ENCODE measurements around the gene TAS2R60. TPM values are rescaled to one million over a fixed set of nuclear protein-coding genes. Genes with fewer than 3 reads are reported as not detected.
"Not testable (repeated sequence)": the region's sequence is repeated elsewhere in the genome, so short reads cannot be mapped to it uniquely, and the experiment has no call there.

Gene TAS2R60
- total RNA-seq, result not detected

DNA sequence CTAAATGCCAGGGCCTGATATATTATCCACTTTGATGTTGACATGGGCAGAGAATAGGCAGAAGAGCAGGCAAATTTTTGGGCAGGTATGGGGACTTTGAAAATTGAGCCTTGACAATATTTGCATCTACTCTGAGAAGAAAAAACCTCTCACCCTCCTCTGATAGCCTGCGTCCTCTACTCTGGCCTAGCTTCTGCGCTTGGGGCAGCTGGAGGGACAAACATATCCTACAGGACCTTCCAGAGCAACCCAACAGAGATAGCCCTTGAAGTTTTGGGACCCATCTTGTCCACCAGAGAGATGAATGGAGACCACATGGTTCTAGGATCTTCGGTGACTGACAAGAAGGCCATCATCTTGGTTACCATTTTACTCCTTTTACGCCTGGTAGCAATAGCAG, at the start of gene TAS2R60:
TSS of gene TAS2R60 (plus strand) at position 301 of the 400 bp plus-strand sequence. CDS start at position 301, 0 bp downstream.
- H3K4me3 Mint-ChIP-seq, result no peak within 1 kb of the TSS
- peaks cover 5% of the 10 kb centered on the region for H3K4me1 Mint-ChIP-seq
- no peaks in the 10 kb centered on the region for H3K9me3 Mint-ChIP-seq
- no peak within 1 kb of the TSS for H3K27ac Mint-ChIP-seq
- no peaks in the 10 kb centered on the region for H3K27me3 Mint-ChIP-seq
- DNase-seq, result no peak
- H3K36me3 Mint-ChIP-seq, result peaks cover 3% of the 10 kb centered on the region

- H3K4me1 Mint-ChIP-seq, result peaks cover 15% of the 10 kb centered on the region
- peak overlapping the region; percentile 48 for H3K27ac Mint-ChIP-seq
- no peaks in the 10 kb centered on the region for H3K27me3 Mint-ChIP-seq
- H3K36me3 Mint-ChIP-seq, result peaks cover 10% of the 10 kb centered on the region
- no peak overlapping the region for H3K4me3 Mint-ChIP-seq
- H3K9me3 Mint-ChIP-seq, result no peaks in the 10 kb centered on the region
- DNase-seq, result no peak
Observed at GRCh38 chr7:143394068-143394467, 49.2 kb upstream of the TAS2R60 start.

GRCh38 chr7:143394777-143395176, 48.5 kb upstream of the TAS2R60 start:
- peaks cover 10% of the 10 kb centered on the region for H3K4me1 Mint-ChIP-seq
- H3K27ac Mint-ChIP-seq, result no peak overlapping the region
- peaks cover 6% of the 10 kb centered on the region for H3K36me3 Mint-ChIP-seq

GRCh38 chr7:143395187-143396149, 47.8 kb upstream of the TAS2R60 start:
- H3K9me3 Mint-ChIP-seq, result no peaks in the 10 kb centered on the region
- H3K4me3 Mint-ChIP-seq, result no peak overlapping the region

More at GRCh38 chr7:143394777-143395176, 48.5 kb upstream of the TAS2R60 start:
- Mint-ChIP-seq H3K27me3 (no peaks in the 10 kb centered on the region), H3K9me3 (no peaks in the 10 kb centered on the region), H3K4me3 (no peak overlapping the region)
- no peak for DNase-seq

DNA sequence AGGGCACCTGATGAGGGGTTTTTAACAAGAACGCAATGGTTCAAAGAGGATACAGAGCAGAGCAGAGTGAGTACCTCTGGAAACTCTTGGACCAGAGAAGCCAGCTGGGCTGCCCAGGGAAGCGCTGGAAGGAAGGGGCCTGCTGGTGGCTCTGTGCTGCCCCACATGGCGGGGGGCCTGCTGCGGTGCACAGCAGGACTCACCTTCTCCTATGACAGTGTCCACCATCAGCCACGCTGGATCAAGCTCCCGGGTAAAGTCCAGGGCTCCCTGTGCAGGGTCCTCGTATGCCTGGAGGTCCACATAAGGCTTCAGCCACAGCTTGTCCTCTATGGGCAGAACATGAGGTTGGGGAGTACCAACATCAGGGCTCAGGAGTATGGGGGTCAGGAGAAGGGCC, 47.1 kb upstream of the TAS2R60 start:
- no peaks in the 10 kb centered on the region for H3K9me3 Mint-ChIP-seq
- no peak overlapping the region for H3K27ac Mint-ChIP-seq
- no peak for DNase-seq
- H3K4me1 Mint-ChIP-seq, result peaks cover 8% of the 10 kb centered on the region
- H3K36me3 Mint-ChIP-seq, result peaks cover 2% of the 10 kb centered on the region
- H3K4me3 Mint-ChIP-seq, result no peak overlapping the region
- no peaks in the 10 kb centered on the region for H3K27me3 Mint-ChIP-seq

More at GRCh38 chr7:143395187-143396149, 47.8 kb upstream of the TAS2R60 start:
- no peaks in the 10 kb centered on the region for H3K27me3 Mint-ChIP-seq
- peak overlapping the region; percentile 57 for H3K27ac Mint-ChIP-seq
- peaks cover 6% of the 10 kb centered on the region for H3K4me1 Mint-ChIP-seq
- peaks cover 2% of the 10 kb centered on the region for H3K36me3 Mint-ChIP-seq
- no peak for DNase-seq

GRCh38 chr7:143396625-143397556, 46.4 kb upstream of the TAS2R60 start:
- H3K27ac Mint-ChIP-seq, result no peak overlapping the region
- no peak overlapping the region for H3K4me3 Mint-ChIP-seq
- H3K9me3 Mint-ChIP-seq, result no peaks in the 10 kb centered on the region
- H3K36me3 Mint-ChIP-seq, result peaks cover 2% of the 10 kb centered on the region
- DNase-seq, result no peak
- peaks cover 11% of the 10 kb centered on the region for H3K4me1 Mint-ChIP-seq
- H3K27me3 Mint-ChIP-seq, result no peaks in the 10 kb centered on the region

- Mint-ChIP-seq H3K36me3 (peaks cover 2% of the 10 kb centered on the region), H3K27me3 (no peaks in the 10 kb centered on the region), H3K4me1 (peaks cover 13% of the 10 kb centered on the region), H3K9me3 (no peaks in the 10 kb centered on the region), H3K4me3 (no peak overlapping the region), H3K27ac (peak overlapping the region; percentile 46)
- DNase-seq, result no peak
Observed at GRCh38 chr7:143397710-143398530, 45.3 kb upstream of the TAS2R60 start.

DNA sequence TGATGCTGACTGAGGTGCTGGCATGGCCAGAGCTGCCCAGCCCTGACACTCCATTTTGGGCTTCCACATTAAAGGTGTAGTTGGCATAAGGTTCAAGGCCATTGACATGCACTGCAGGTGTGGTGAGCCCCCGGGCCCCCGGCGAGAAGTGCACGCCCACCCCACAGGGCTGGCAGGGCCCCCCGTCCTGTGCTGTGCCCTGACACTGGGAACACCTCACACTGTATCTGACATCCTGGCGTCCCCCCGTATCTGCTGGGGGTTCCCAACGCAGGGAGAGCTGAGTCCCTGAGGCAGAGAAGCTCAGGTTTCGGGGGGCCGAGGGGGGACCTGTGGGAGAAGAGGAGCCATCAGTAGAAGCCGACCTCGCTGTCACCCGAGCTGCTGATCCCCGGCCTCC, 44.6 kb upstream of the TAS2R60 start:
- no peaks in the 10 kb centered on the region for H3K9me3 Mint-ChIP-seq
- DNase-seq, result no peak
- no peak overlapping the region for H3K4me3 Mint-ChIP-seq
- H3K36me3 Mint-ChIP-seq, result peaks cover 2% of the 10 kb centered on the region
- H3K4me1 Mint-ChIP-seq, result peaks cover 16% of the 10 kb centered on the region
- no peaks in the 10 kb centered on the region for H3K27me3 Mint-ChIP-seq
- no peak overlapping the region for H3K27ac Mint-ChIP-seq

GRCh38 chr7:143399151-143399550, 44.1 kb upstream of the TAS2R60 start:
- H3K27ac Mint-ChIP-seq, result no peak overlapping the region
- H3K4me3 Mint-ChIP-seq, result no peak overlapping the region
- no peaks in the 10 kb centered on the region for H3K27me3 Mint-ChIP-seq
- no peak for DNase-seq
- no peaks in the 10 kb centered on the region for H3K9me3 Mint-ChIP-seq
- H3K36me3 Mint-ChIP-seq, result no peaks in the 10 kb centered on the region
- H3K4me1 Mint-ChIP-seq, result peaks cover 21% of the 10 kb centered on the region

DNA sequence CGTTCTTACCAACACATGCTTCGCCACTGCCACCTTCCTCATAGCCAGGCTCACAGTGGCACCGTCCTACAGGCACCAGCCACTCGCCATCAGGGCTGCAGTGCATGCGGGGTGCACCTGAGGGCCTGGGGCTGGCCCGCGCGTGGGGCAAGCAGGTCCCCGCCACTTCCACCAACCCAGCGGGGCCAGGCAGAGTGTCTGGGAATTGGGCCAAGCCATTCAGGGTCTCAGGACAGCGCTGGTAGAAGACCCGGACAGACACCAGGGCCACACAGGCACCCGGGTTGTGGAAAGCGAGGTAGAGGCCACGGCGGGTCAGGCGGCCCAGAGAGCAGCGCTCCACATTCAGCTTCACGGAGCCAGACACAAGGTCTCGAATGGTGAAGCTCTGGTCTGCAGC, 43.6 kb upstream of the TAS2R60 start:
- Mint-ChIP-seq H3K9me3 (no peaks in the 10 kb centered on the region), H3K4me3 (no peak overlapping the region), H3K27me3 (no peaks in the 10 kb centered on the region), H3K27ac (no peak overlapping the region), H3K4me1 (peaks cover 21% of the 10 kb centered on the region), H3K36me3 (no peaks in the 10 kb centered on the region)
- no peak for DNase-seq

- DNase-seq, result no peak
- no peaks in the 10 kb centered on the region for H3K36me3 Mint-ChIP-seq
- H3K4me1 Mint-ChIP-seq, result peaks cover 27% of the 10 kb centered on the region
- no peak overlapping the region for H3K27ac Mint-ChIP-seq
- H3K27me3 Mint-ChIP-seq, result no peaks in the 10 kb centered on the region
- H3K9me3 Mint-ChIP-seq, result no peaks in the 10 kb centered on the region
- no peak overlapping the region for H3K4me3 Mint-ChIP-seq
Observed at GRCh38 chr7:143401265-143401664, 42.0 kb upstream of the TAS2R60 start.

DNA sequence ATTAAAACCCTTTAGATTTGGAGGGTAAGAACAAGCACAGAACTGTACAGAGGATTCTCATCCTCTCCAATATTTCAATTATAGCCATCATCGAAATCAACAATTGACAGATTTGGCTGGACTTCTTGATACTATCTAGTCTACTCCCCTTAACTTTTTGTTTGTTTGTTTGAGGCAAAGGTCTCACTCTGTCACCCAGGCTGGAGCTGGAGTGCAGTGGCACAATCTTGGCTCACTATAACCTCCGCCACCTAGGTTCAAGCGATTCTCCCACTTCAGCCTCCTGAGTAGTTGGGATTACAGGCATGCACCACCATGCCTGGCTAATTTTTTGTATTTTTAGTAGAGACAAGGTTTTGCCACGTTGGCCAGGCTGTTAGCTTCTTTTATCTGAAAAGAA, 41.0 kb upstream of the TAS2R60 start:
- not testable (repeated sequence) for H3K36me3 Mint-ChIP-seq, H3K9me3 Mint-ChIP-seq, H3K27ac Mint-ChIP-seq, H3K4me3 Mint-ChIP-seq, DNase-seq, H3K27me3 Mint-ChIP-seq
- H3K4me1 Mint-ChIP-seq, result peaks cover 36% of the 10 kb centered on the region

DNA sequence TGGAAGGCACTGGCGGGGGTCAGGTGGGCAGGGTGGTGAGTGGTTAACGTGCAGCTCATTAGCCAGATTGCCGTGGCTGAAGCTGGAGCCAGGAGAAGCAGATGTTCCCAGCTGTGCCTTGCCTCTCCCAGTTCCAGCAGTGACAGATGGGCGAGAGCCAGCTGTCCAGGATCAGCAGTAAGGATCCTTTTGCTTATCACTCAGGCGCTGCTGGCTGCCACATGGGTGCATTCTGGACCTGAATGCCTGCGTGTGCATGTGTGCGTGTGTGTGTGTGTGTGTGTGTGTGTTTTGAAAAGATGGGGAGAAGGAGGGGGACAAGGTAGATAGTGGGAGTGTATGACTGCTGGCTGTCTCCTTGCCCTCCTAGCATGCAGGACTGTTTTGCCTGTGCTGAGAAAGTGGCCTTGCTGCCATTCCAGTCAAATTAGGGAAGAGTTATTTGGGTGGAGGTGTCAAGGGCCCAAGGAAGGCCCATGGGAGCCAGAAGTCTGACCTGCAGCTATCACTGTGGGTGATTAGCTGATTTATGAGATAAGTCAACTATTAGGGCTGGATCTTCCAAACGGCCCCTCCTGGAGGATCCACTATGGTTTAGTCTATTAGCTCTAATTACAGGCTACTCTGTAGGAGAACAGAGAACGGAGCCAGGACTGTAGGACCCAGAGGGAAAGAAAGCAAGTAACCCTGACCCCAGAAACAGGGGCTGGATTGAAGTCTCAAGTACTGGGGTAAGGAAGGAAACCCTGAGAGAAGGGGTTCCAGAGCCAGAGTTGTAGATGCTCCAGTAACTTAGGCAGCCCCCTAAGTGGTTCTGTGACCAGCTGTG, 37.9 kb upstream of the TAS2R60 start:
- H3K4me3 Mint-ChIP-seq, result no peak overlapping the region
- H3K27me3 Mint-ChIP-seq, result no peaks in the 10 kb centered on the region
- H3K36me3 Mint-ChIP-seq, result peaks cover 1% of the 10 kb centered on the region
- peak overlapping the region; percentile 70 for H3K27ac Mint-ChIP-seq
- DNase-seq, result no peak
- H3K9me3 Mint-ChIP-seq, result no peaks in the 10 kb centered on the region
- H3K4me1 Mint-ChIP-seq, result peaks cover 62% of the 10 kb centered on the region

- H3K36me3 Mint-ChIP-seq, result peaks cover 1% of the 10 kb centered on the region
Observed at GRCh38 chr7:143406002-143406357, 37.3 kb upstream of the TAS2R60 start.

More at GRCh38 chr7:143406002-143406357, 37.3 kb upstream of the TAS2R60 start:
- no peak for DNase-seq
- no peak overlapping the region for H3K4me3 Mint-ChIP-seq
- H3K27ac Mint-ChIP-seq, result no peak overlapping the region
- H3K4me1 Mint-ChIP-seq, result peaks cover 65% of the 10 kb centered on the region
- H3K9me3 Mint-ChIP-seq, result no peaks in the 10 kb centered on the region
- no peaks in the 10 kb centered on the region for H3K27me3 Mint-ChIP-seq

All from activated naive CD8-positive, alpha-beta T cell treated with anti-CD3 and anti-CD28 coated beads for 36 hours (primary cell).